Heart right ventricle (tissue), 16 donors: ENCODE measurements around the gene DNAH1. TPM values are rescaled to one million over a fixed set of nuclear protein-coding genes. Genes with fewer than 3 reads are reported as not detected.

Experiments used
- ATAC-seq, 8 donors: fragments of 200-7000 bp; cut with Tn5 transposase; one replicate each; pipeline ENCODE4 v1.9.1; 2020; ENCODE audit warnings: mild to moderate bottlenecking in 8 of 8, moderate library complexity in 8 of 8, moderate number of reproducible peaks in 1 of 8
- DNase-seq, 2 donors: peaks; one replicate each; pipeline ENCODE4 v3.0.0-alpha.2; 2020
- H3K27ac ChIP-seq, 10 donors: fragments of 200-600 bp; sonication (generic) in 2 of 10; one replicate each; pipeline versions ENCODE4 v1.5.0 to v1.8.0; 2020 to 2022; ENCODE audit warnings: mild to moderate bottlenecking in 3 of 10
- H3K27me3 ChIP-seq, 7 donors: fragments of 200-600 bp; one replicate each; pipeline ENCODE4 v1.8.0; 2021 to 2022; ENCODE audit warnings: mild to moderate bottlenecking in 2 of 7
- H3K36me3 ChIP-seq, 9 donors: fragments of 200-600 bp; sonication (generic) in 1 of 9; one replicate each; pipeline versions ENCODE4 v1.5.0 to v1.8.0; 2020 to 2022; ENCODE audit warnings: mild to moderate bottlenecking in 2 of 9
- H3K4me1 ChIP-seq, 9 donors: fragments of 200-600 bp; sonication (generic) in 1 of 9; one replicate each; pipeline versions ENCODE4 v1.5.0 to v1.8.0; 2020 to 2022; ENCODE audit warnings: mild to moderate bottlenecking in 4 of 9
- H3K4me3 ChIP-seq, 10 donors: fragments of 200-600 bp; sonication (generic) in 2 of 10; one replicate each; pipeline versions ENCODE4 v1.5.0 to v1.8.0; 2020 to 2022; ENCODE audit warnings: mild to moderate bottlenecking in 7 of 10, moderate library complexity in 2 of 10
- H3K9me3 ChIP-seq, 11 donors: fragments of 200-600 bp in 10 of 11; sonication (generic) in 2 of 11; one replicate each; pipeline versions ENCODE4 v1.5.0 to v1.8.0; 2013 to 2022; ENCODE audit warnings: mild to moderate bottlenecking in 2 of 11, control low read depth in 1 of 11, moderate library complexity in 1 of 11
- CTCF ChIP-seq, 9 donors: fragments of 200-600 bp; sonication (generic) in 2 of 9; IDR thresholded peaks; one replicate each; pipeline versions ENCODE4 v1.5.0 to v1.8.0; 2021 to 2022; ENCODE audit warnings: antibody characterized with exemption in 9 of 9, mild to moderate bottlenecking in 5 of 9, moderate library complexity in 1 of 9
- WGBS, 2 donors: extraction: QIAGEN DNeasy Blood & Tissue Kit; methylation state at CpG; one replicate each; pipeline ENCODE4 v1.1.7; 2013; ENCODE audit warnings: inconsistent platforms in 1 of 2; 5-methylcytosine and 5-hydroxymethylcytosine counted together
- intact Hi-C, 10 donors: fragments of 100-400 bp; cut with DNase I; formaldehyde crosslinking; loops; one replicate each; pipeline versions ENCODE4 v1.11.1 to v1.14.2; 2022
- polyA plus RNA-seq, 2 donors: library from polyadenylated mRNA; stranded (reverse); fragments of 200-250 nt; gene quantifications; one replicate each; pipeline ENCODE4 v1.2.3, GENCODE V29; 2013
- total RNA-seq, 10 donors: library from RNA; stranded (reverse); fragmentation: NEBNext Ultra II Directional in 3 of 10; extraction: Animal tissue kit (Norgen Biotek cat#: 25700) in 3 of 10; gene quantifications; one replicate each; pipeline versions ENCODE4 v1.2.1 to v1.2.4, GENCODE V29; 2021 to 2023
- donor health status: Arrhythmogenic right ventricular cardiomyopathy.
- donor health status: ischemic (EF 13 %, LVEDD 7.1; RV severe dilation, severe dysfunction).
- donor health status: healthy with polysubstance abuse.
- donor health status: DM: no; HTN: yes; CAD: no.
- donor health status: DM: no; HTN: no; CAD: no.
- donor health status: ischemic (EF 25% LVEDD 6.9; RV normal size, moderate dysfunction).
- donor health status: ischemic (EF 25% LVEDD 5.7; RV mildly dilated, moderate dysfunction).
- donor health status: healthy.
- donor health status: DM: yes; HTN: yes; CAD: no.
- donor health status: Ischemic cardiomyopathy.
- donor health status: ischemic (EF 35%, LVEDD 5.7; RV mildly dilated, moderate dysfunction).
- donor health status: nonischemic (EF 11% LVEDD 7.7; RV severe dilation, severe dysfunction).
- donor health status: DM: yes; HTN: yes; CAD: no.
- donor health status: PGD.
- donor health status: ischemic (EF 29% LVEDD 5.4; RV normal size, mild dysfunction).
- donor health status: nonischemic (EF 23%, LVEDD 6.1; RV moderate dilation, normal function).

DNAH1 gene
- total and polyA plus RNA-seq, 12 donors, result 0.99 to 6.4 (median 2.8) TPM

GRCh38 chr3:52349611-52350395 lies 33.7 kb downstream of the DNAH1 start:
- H3K36me3 ChIP-seq, result peaks cover 0 to 96% (median under 1%) of the 10 kb centered on the region in 9 donors
- DNase-seq, result no peak
- 92 to 93% methylated on average over 19 of the region's 19 CpGs for WGBS, 2 donors

GRCh38 chr3:52350416-52350815 lies 34.3 kb downstream of the DNAH1 start:
- TF ChIP-seq CTCF (IDR thresholded peaks at IDR 0.05), result no peak
- Histone ChIP-seq H3K4me1 (peaks cover 0 to 25% (median 7%) of the 10 kb centered on the region in 9 donors), H3K9me3 (no peaks in the 10 kb centered on the region), H3K36me3 (peaks cover 0 to 96% (median 0%) of the 10 kb centered on the region in 9 donors), H3K27me3 (no peaks in the 10 kb centered on the region), H3K4me3 (no peak overlapping the region), H3K27ac (no peak overlapping the region)
- ATAC-seq (no peak), DNase-seq (no peak)
- 92 to 96% methylated on average over 7 of the region's 7 CpGs for WGBS, 2 donors
- intact Hi-C loops, result no loop called here

More at GRCh38 chr3:52349611-52350395, 33.7 kb downstream of the DNAH1 start:
- H3K4me1 ChIP-seq, result peaks cover 0 to 25% (median 7%) of the 10 kb centered on the region in 9 donors
- H3K4me3 ChIP-seq, result no peak overlapping the region
- H3K27ac ChIP-seq, result no peak overlapping the region
- H3K27me3 ChIP-seq, result no peaks in the 10 kb centered on the region
- intact Hi-C loops, result loop anchor here in 1 of 10 donors (10.0 kb wide), 1 partner anchor 55 kb away; no protein-coding TSS in a partner anchor
- TF ChIP-seq CTCF (IDR thresholded peaks at IDR 0.05), result no peak
- H3K9me3 ChIP-seq, result no peaks in the 10 kb centered on the region
- no peak for ATAC-seq

- no peak for DNase-seq
These were observed 35.1 kb downstream of the DNAH1 start for GRCh38 chr3:52350981-52351761.

More at GRCh38 chr3:52350981-52351761, 35.1 kb downstream of the DNAH1 start:
- WGBS, 2 donors, result 95 to 98% methylated on average over 11 of the region's 11 CpGs
- TF ChIP-seq CTCF (IDR thresholded peaks at IDR 0.05), result no peak
- H3K9me3 ChIP-seq, result no peaks in the 10 kb centered on the region
- H3K4me1 ChIP-seq, result peaks cover 0 to 18% (median 6%) of the 10 kb centered on the region in 9 donors
- no peak overlapping the region for H3K4me3 ChIP-seq
- H3K27me3 ChIP-seq, result no peaks in the 10 kb centered on the region
- intact Hi-C loops, result no loop called here
- no peak overlapping the region for H3K27ac ChIP-seq
- peaks cover 0 to 96% (median 0%) of the 10 kb centered on the region in 9 donors for H3K36me3 ChIP-seq
- ATAC-seq, result no peak
